GM20431 (cell line): ENCODE data around the gene RGS6.

Source experiments
- in situ Hi-C: fragments of 300-500 bp; cut with MseI, MboI; formaldehyde crosslinking; loops from one replicate; pipeline ENCODE4 v1.15.0; 2020; ENCODE audit warnings: low sequenced_read_pairs; ENCODE audit not compliant: unreplicated experiment

Gene RGS6

GRCh38 chr14:72002731-72003130, 70.5 kb downstream of the RGS6 start:
- in situ Hi-C loops, result loop anchor here (25.0 kb wide), 1 partner anchor 410 kb away; no protein-coding TSS in a partner anchor

GRCh38 chr14:72008666-72009065, 76.4 kb downstream of the RGS6 start:
- in situ Hi-C loops, result loop anchor here (25.0 kb wide), 1 partner anchor 404 kb away; no protein-coding TSS in a partner anchor

- in situ Hi-C loops, result loop anchor here (25.0 kb wide), 1 partner anchor 402 kb away; no protein-coding TSS in a partner anchor
Observed at GRCh38 chr14:72010474-72010873, 78.2 kb downstream of the RGS6 start.

GRCh38 chr14:72013721-72014345, 81.6 kb downstream of the RGS6 start:
- in situ Hi-C loops, result loop anchor here (25.0 kb wide), 1 partner anchor 398 kb away; no protein-coding TSS in a partner anchor

- in situ Hi-C loops, result loop anchor here (25.0 kb wide), 1 partner anchor 398 kb away; no protein-coding TSS in a partner anchor
Observed at GRCh38 chr14:72014486-72014885, 82.3 kb downstream of the RGS6 start.

GRCh38 chr14:72017290-72017689, 85.1 kb downstream of the RGS6 start:
- in situ Hi-C loops, result loop anchor here (25.0 kb wide), 1 partner anchor 395 kb away; no protein-coding TSS in a partner anchor

GRCh38 chr14:72023128-72024042, 91.2 kb downstream of the RGS6 start:
- in situ Hi-C loops, result loop anchor here (25.0 kb wide), 1 partner anchor 389 kb away; no protein-coding TSS in a partner anchor

GRCh38 chr14:72024043-72024407, 91.8 kb downstream of the RGS6 start:
- in situ Hi-C loops, result loop anchor here (25.0 kb wide), 1 partner anchor 388 kb away; no protein-coding TSS in a partner anchor

GRCh38 chr14:72024504-72024903, 92.3 kb downstream of the RGS6 start:
- in situ Hi-C loops, result loop anchor here (25.0 kb wide), 1 partner anchor 388 kb away; no protein-coding TSS in a partner anchor

GRCh38 chr14:72026536-72026935, 94.3 kb downstream of the RGS6 start:
- in situ Hi-C loops, result no loop called here

GRCh38 chr14:72027061-72027460, 94.8 kb downstream of the RGS6 start:
- in situ Hi-C loops, result no loop called here

- in situ Hi-C loops, result no loop called here
Observed at GRCh38 chr14:72033365-72033764, 101.1 kb downstream of the RGS6 start.

GRCh38 chr14:72040528-72040927, 108.3 kb downstream of the RGS6 start:
- in situ Hi-C loops, result no loop called here

- in situ Hi-C loops, result no loop called here
Observed at GRCh38 chr14:72045271-72045670, 113.0 kb downstream of the RGS6 start.

- in situ Hi-C loops, result no loop called here
Observed at GRCh38 chr14:72045885-72046284, 113.7 kb downstream of the RGS6 start.

GRCh38 chr14:72049462-72049861, 117.2 kb downstream of the RGS6 start:
- in situ Hi-C loops, result no loop called here

GRCh38 chr14:72052356-72052755, 120.1 kb downstream of the RGS6 start:
- in situ Hi-C loops, result no loop called here

- in situ Hi-C loops, result no loop called here
Observed at GRCh38 chr14:72053651-72054050, 121.4 kb downstream of the RGS6 start.

- in situ Hi-C loops, result no loop called here
Observed at GRCh38 chr14:72054911-72055310, 122.7 kb downstream of the RGS6 start.

- in situ Hi-C loops, result no loop called here
Observed at GRCh38 chr14:72057701-72058285, 125.6 kb downstream of the RGS6 start.
